ENCODE results near the gene G0S2.

The G0S2 gene

DNA sequence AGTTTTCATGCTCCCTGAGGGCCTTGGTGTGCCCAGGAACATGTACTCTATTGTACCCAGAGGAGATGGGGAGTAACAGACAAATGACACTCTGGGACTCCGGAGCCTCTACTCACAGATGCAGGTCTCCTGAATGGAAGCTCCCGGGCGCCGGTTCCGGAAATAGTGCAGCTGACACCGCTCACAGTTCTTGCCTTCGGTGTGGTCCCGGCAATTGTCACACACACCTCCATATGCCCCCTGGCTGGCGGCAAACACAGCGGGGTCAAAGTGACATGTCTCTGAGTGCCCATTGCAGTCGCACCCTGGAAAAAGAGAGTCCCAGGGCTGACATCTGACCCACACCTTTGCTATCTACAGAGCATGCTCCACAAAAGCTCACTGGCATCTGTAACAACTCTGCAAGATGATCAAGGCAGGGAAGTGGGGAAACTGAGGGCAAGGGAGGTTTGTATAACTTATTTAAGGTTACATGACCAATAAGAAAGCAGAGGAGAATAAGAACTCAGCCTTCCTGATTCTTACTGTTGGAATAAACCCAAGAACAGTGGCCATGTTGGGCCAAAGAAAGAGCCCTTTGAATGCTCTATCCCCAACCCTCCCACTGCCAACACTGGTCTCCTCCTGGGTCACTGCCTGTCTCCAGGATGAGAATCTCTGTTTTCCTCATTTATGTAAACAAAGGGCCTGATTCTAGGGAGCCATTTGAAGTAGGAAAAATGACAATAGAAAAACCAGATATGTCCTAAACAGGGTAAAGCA is 45.4 kb upstream of the G0S2 start:
- TF ChIP-seq CTCF (IDR thresholded peaks at IDR 0.05; ENCODE audit: low read depth, low read length, missing control alignments): no peak
- H3K4me3 ChIP-seq (replicated peaks; ENCODE audit: low read depth, low read length): no peak overlapping the region
- no peak for DNase-seq (ENCODE audit: extremely low read depth, low read depth)

DNA sequence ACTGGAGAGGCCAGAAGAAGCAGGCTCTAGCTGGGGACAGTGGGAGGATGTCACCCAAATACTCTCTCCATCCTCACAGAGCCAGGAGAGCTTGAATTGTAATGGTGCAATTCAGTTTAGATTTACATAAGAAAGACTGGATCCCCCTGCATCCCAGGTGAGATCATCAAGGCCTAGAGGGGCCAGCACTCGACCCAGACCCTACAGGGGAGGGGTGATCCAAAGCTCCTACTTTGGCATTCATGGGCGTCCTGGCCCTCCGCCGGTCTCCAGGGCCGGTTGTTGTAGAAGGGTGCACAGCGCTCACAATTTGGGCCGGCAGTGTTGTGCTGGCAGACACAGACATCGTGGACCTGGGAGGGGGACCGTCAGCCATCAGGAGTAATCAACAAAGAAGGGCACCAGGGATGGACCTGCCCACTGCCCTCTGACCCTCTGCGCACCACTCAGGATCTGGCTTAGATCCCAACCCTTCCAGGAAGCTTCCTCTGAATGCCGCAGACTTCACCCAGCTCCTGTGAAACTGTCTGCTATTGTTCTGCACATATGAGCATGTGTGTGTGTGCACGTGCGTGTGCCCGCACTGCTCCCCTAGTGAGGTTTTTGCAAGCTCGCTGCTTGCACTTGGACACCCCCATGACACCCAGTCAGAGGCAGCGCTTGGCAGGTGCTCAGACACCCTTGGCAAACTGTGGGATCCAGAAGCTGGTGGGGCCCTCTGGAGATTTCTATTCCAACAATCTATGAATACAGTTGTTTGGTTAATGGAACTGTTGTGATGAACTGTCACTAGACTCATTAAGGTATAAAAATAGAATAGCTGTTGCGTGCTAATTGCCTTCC is 44.6 kb upstream of the G0S2 start:
- no peak for TF ChIP-seq CTCF (IDR thresholded peaks at IDR 0.05; ENCODE audit: low read depth, low read length, missing control alignments)
- no peak overlapping the region for H3K4me3 ChIP-seq (replicated peaks; ENCODE audit: low read depth, low read length)
- DNase-seq (ENCODE audit: extremely low read depth, low read depth): no peak

DNA sequence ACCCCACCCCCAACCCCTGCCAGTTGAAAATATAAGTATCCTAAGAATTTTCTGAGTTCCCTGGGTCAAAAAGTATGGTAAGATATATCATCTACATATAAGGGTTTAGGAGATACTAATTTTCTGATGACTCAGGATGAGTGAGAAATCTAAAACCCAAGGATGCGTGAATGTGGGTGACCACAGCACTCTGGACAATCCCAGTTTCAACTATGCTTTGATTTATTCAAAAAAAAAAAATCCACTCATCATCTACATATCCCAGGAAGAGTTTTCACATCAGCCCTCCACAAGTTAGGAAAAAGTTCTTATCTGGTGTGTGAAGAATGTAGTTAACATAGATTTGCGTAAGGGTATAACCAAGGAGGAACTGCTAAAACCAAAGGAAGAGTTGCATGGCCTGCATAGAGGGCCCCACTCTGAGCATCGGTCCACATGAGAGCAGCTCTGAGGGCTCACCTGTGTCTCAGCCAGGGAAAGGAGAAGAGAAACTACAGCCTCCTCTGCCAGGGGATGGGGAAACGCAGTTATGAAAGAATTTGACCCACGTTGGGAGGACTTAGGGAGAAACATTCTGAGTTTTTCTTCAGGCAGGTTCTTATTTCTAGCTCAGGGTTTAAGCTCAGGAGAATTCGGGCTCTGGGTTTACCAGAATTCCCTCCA is 41.7 kb upstream of the G0S2 start:
- no peak for TF ChIP-seq CTCF (IDR thresholded peaks at IDR 0.05; ENCODE audit: low read depth, low read length, missing control alignments)
- H3K4me3 ChIP-seq (replicated peaks; ENCODE audit: low read depth, low read length): no peak overlapping the region
- DNase-seq (ENCODE audit: extremely low read depth, low read depth): no peak

GRCh38 chr1:209634005-209634737 is 41.0 kb upstream of the G0S2 start:
- TF ChIP-seq CTCF (IDR thresholded peaks at IDR 0.05; ENCODE audit: low read depth, low read length, missing control alignments): no peak
- no peak for DNase-seq (ENCODE audit: extremely low read depth, low read depth)
- H3K4me3 ChIP-seq (replicated peaks; ENCODE audit: low read depth, low read length): no peak overlapping the region

- no peak overlapping the region for H3K4me3 ChIP-seq (replicated peaks; ENCODE audit: low read depth, low read length)
- DNase-seq (ENCODE audit: extremely low read depth, low read depth): no peak
- TF ChIP-seq CTCF (IDR thresholded peaks at IDR 0.05; ENCODE audit: low read depth, low read length, missing control alignments): no peak
Measured at GRCh38 chr1:209635850-209636249, 39.4 kb upstream of the G0S2 start.

DNA sequence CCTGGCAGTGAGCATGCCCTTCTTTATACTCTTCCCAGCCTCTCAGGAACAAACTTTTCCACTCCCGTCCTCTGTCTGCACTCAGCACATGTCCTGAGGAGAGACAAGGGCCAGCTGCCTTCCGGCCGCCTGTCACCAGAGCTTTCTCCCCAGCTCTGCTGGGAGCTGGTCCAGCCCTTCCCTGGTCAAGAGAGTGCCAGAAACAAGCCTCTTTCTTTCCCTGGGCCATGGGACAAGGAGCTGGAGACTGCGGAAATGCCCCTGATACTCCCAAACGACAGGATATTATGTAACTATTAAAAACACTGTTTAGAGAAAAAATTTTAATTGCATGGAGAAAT is 33.4 kb upstream of the G0S2 start:
- no peak for TF ChIP-seq CTCF (IDR thresholded peaks at IDR 0.05; ENCODE audit: low read depth, low read length, missing control alignments)
- H3K4me3 ChIP-seq (replicated peaks; ENCODE audit: low read depth, low read length): no peak overlapping the region

More for the DNA sequence above, 33.4 kb upstream of the G0S2 start:
- no peak for DNase-seq (ENCODE audit: extremely low read depth, low read depth)

All from HFF-Myc (cell line).